ENCODE measurements around the gene ANKRD13A. TPM values are rescaled to one million over a fixed set of nuclear protein-coding genes. Genes with fewer than 3 reads are reported as not detected.

The ANKRD13A gene
- total RNA-seq, 4 donors from 2014 or later, result 96.1 to 189 (median 115) TPM

GRCh38 chr12:109988274-109988673, 11.0 kb upstream of the ANKRD13A start:
- in situ Hi-C loops (cut with MboI; ENCODE audit: low pct_ligation_motif_present in 1 of 4, low pct_unique_long_range_greater_than_20kb in 1 of 4, low sequenced_read_pairs in 3 of 4) (no loop called here), intact Hi-C loops (cut with DNase I; ENCODE audit: low total_unique reads) (no loop called here)
- DNase-seq, result no peak
- Histone ChIP-seq H3K36me3 (peaks cover 0 to 64% (median 31%) of the 10 kb centered on the region in 4 donors), H3K4me1 (peaks cover 0 to 13% (median 5%) of the 10 kb centered on the region in 4 donors), H3K27ac (no peak overlapping the region), H3K4me3 (no peak overlapping the region), H3K27me3 (no peaks in the 10 kb centered on the region), H3K9me3 (no peaks in the 10 kb centered on the region)
- 93 to 94% methylated on average over 3 to 10 of the region's 10 CpGs for WGBS, 2 donors (ENCODE audit: low coverage in 1 of 2)
- TF ChIP-seq, protein P1, sequence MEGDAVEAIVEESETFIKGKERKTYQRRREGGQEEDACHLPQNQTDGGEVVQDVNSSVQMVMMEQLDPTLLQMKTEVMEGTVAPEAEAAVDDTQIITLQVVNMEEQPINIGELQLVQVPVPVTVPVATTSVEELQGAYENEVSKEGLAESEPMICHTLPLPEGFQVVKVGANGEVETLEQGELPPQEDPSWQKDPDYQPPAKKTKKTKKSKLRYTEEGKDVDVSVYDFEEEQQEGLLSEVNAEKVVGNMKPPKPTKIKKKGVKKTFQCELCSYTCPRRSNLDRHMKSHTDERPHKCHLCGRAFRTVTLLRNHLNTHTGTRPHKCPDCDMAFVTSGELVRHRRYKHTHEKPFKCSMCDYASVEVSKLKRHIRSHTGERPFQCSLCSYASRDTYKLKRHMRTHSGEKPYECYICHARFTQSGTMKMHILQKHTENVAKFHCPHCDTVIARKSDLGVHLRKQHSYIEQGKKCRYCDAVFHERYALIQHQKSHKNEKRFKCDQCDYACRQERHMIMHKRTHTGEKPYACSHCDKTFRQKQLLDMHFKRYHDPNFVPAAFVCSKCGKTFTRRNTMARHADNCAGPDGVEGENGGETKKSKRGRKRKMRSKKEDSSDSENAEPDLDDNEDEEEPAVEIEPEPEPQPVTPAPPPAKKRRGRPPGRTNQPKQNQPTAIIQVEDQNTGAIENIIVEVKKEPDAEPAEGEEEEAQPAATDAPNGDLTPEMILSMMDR (IDR thresholded peaks at IDR 0.05), result no peak
- no peak for TF ChIP-seq POLR2AphosphoS5 (IDR thresholded peaks at IDR 0.05)
- no peak for TF ChIP-seq POLR2A (IDR thresholded peaks at IDR 0.05)
- no peak for TF ChIP-seq EP300 (IDR thresholded peaks at IDR 0.05; ENCODE audit: low read depth)

GRCh38 chr12:109988903-109989302, 10.3 kb upstream of the ANKRD13A start:
- DNase-seq, result no peak
- Histone ChIP-seq H3K4me3 (no peak overlapping the region), H3K27ac (peak overlapping the region in 1 of 4 donors; percentile 16), H3K9me3 (no peaks in the 10 kb centered on the region), H3K36me3 (peaks cover 0 to 64% (median 28%) of the 10 kb centered on the region in 4 donors), H3K27me3 (no peaks in the 10 kb centered on the region), H3K4me1 (peaks cover 0 to 12% (median 5%) of the 10 kb centered on the region in 4 donors)
- intact Hi-C loops (cut with DNase I; ENCODE audit: low total_unique reads), result no loop called here
- 85 to 88% methylated on average over 7 to 8 of the region's 8 CpGs for WGBS, 2 donors (ENCODE audit: low coverage in 1 of 2)
- in situ Hi-C loops (cut with MboI; ENCODE audit: low pct_ligation_motif_present in 1 of 4, low pct_unique_long_range_greater_than_20kb in 1 of 4, low sequenced_read_pairs in 3 of 4), result no loop called here
- TF ChIP-seq POLR2AphosphoS5 (IDR thresholded peaks at IDR 0.05) (no peak), EP300 (IDR thresholded peaks at IDR 0.05; ENCODE audit: low read depth) (no peak), POLR2A (IDR thresholded peaks at IDR 0.05) (no peak)
- TF ChIP-seq, protein P1 (IDR thresholded peaks at IDR 0.05), result no peak

DNA sequence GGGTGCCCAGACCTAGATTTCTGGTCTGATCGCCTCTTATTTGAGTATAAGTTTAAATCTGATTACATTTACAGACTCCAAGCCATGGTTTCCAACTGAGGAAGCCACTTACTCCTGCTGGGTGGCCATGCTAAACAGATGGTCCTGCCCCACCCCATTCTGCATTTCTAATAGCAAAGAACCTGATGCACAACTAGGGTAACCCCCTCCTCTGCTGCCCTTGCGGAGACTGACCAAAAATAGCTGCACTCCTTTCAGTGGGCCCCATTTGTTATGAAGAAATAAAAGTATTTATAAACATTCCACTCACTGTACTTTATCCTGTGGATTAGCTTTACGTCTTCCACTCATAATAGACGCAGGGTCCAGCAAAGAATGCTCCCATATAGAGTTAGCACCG, 9.8 kb upstream of the ANKRD13A start:
- Histone ChIP-seq H3K4me1 (peaks cover 4 to 17% (median 9%) of the 10 kb centered on the region in 4 donors), H3K9me3 (no peaks in the 10 kb centered on the region), H3K4me3 (no peak overlapping the region), H3K27me3 (no peaks in the 10 kb centered on the region), H3K27ac (peak overlapping the region in 1 of 4 donors; percentile 16), H3K36me3 (peaks cover 0 to 59% (median 28%) of the 10 kb centered on the region in 4 donors)
- no peak for TF ChIP-seq EP300 (IDR thresholded peaks at IDR 0.05; ENCODE audit: low read depth)
- TF ChIP-seq, protein P1 (IDR thresholded peaks at IDR 0.05), result no peak
- no peak for TF ChIP-seq POLR2AphosphoS5 (IDR thresholded peaks at IDR 0.05)
- no peak for TF ChIP-seq POLR2A (IDR thresholded peaks at IDR 0.05)
- intact Hi-C loops (cut with DNase I; ENCODE audit: low total_unique reads) (no loop called here), in situ Hi-C loops (cut with MboI; ENCODE audit: low pct_ligation_motif_present in 1 of 4, low pct_unique_long_range_greater_than_20kb in 1 of 4, low sequenced_read_pairs in 3 of 4) (no loop called here)
- WGBS, 2 donors (ENCODE audit: low coverage in 1 of 2), result 68 to 77% methylated on average over 4 to 5 of the region's 5 CpGs
- no peak for DNase-seq

- Histone ChIP-seq H3K27me3 (no peaks in the 10 kb centered on the region), H3K9me3 (no peaks in the 10 kb centered on the region), H3K36me3 (peaks cover 0 to 38% (median 19%) of the 10 kb centered on the region in 4 donors), H3K27ac (no peak overlapping the region), H3K4me3 (no peak overlapping the region), H3K4me1 (peaks cover 8 to 28% (median 21%) of the 10 kb centered on the region in 4 donors)
- DNase-seq, result no peak
- in situ Hi-C loops (cut with MboI; ENCODE audit: low pct_ligation_motif_present in 1 of 4, low pct_unique_long_range_greater_than_20kb in 1 of 4, low sequenced_read_pairs in 3 of 4) (no loop called here), intact Hi-C loops (cut with DNase I; ENCODE audit: low total_unique reads) (no loop called here)
- WGBS, 2 donors (ENCODE audit: low coverage in 1 of 2), result 88 to 91% methylated on average over 4 to 5 of the region's 5 CpGs
- TF ChIP-seq, protein P1 (IDR thresholded peaks at IDR 0.05), result no peak
- TF ChIP-seq EP300 (IDR thresholded peaks at IDR 0.05; ENCODE audit: low read depth), result no peak
- TF ChIP-seq POLR2AphosphoS5 (IDR thresholded peaks at IDR 0.05), result no peak
- no peak for TF ChIP-seq POLR2A (IDR thresholded peaks at IDR 0.05)
These were observed 7.6 kb upstream of the ANKRD13A start for GRCh38 chr12:109991586-109991985.

All from transverse colon (tissue), 4 donors.